ENCODE data around the gene RGS7. TPM values are rescaled to one million over a fixed set of nuclear protein-coding genes. Genes with fewer than 3 reads are reported as not detected.

RGS7 gene
- total and polyA plus RNA-seq, 7 donors = 0.04 TPM; not detected in 6

- H3K27me3 ChIP-seq (ENCODE audit: insufficient read depth in 3 of 3, low read length in 2 of 3) = no peaks in the 10 kb centered on the region
- ATAC-seq (no peak), DNase-seq (no peak)
- H3K9me3 ChIP-seq = no peaks in the 10 kb centered on the region
- no peaks in the 10 kb centered on the region for H3K36me3 ChIP-seq (ENCODE audit: insufficient read depth in 1 of 2, low read depth in 1 of 2)
- H3K27ac ChIP-seq = no peak overlapping the region
- H3K4me1 ChIP-seq = no peaks in the 10 kb centered on the region
- no peak overlapping the region for H3K4me3 ChIP-seq
- no peak for TF ChIP-seq CTCF (IDR thresholded peaks at IDR 0.05)
- intact Hi-C loops (cut with DNase I) = no loop called here
- WGBS, 3 donors = 95 to 100% (median 98%) methylated on average over 2 of the region's 2 CpGs
These were observed 421.1 kb downstream of the RGS7 start for GRCh38 chr1:240935920-240936319.

- no peaks in the 10 kb centered on the region for H3K36me3 ChIP-seq (ENCODE audit: insufficient read depth in 1 of 2, low read depth in 1 of 2)
- no peak for DNase-seq
- no peak overlapping the region for H3K4me3 ChIP-seq
- H3K27me3 ChIP-seq (ENCODE audit: insufficient read depth in 3 of 3, low read length in 2 of 3) = no peaks in the 10 kb centered on the region
- no peak for TF ChIP-seq CTCF (IDR thresholded peaks at IDR 0.05)
- WGBS, 3 donors = 71 to 76% (median 74%) methylated on average over 4 of the region's 4 CpGs
- H3K4me1 ChIP-seq = no peaks in the 10 kb centered on the region
- ATAC-seq = no peak
- intact Hi-C loops (cut with DNase I) = no loop called here
- no peak overlapping the region for H3K27ac ChIP-seq
- no peaks in the 10 kb centered on the region for H3K9me3 ChIP-seq
These were observed 426.0 kb downstream of the RGS7 start for GRCh38 chr1:240931031-240931430.

GRCh38 chr1:240928265-240928664, 428.7 kb downstream of the RGS7 start:
- no peaks in the 10 kb centered on the region for H3K27me3 ChIP-seq (ENCODE audit: insufficient read depth in 3 of 3, low read length in 2 of 3)
- WGBS, 3 donors = 90 to 95% (median 91%) methylated on average over 4 of the region's 4 CpGs

GRCh38 chr1:240927821-240928220, 429.2 kb downstream of the RGS7 start:
- Histone ChIP-seq H3K27ac (no peak overlapping the region), H3K27me3 (ENCODE audit: insufficient read depth in 3 of 3, low read length in 2 of 3) (no peaks in the 10 kb centered on the region), H3K36me3 (ENCODE audit: insufficient read depth in 1 of 2, low read depth in 1 of 2) (no peaks in the 10 kb centered on the region), H3K4me1 (no peaks in the 10 kb centered on the region), H3K4me3 (no peak overlapping the region), H3K9me3 (no peaks in the 10 kb centered on the region)
- DNase-seq = no peak
- ATAC-seq = no peak
- no peak for TF ChIP-seq CTCF (IDR thresholded peaks at IDR 0.05)
- intact Hi-C loops (cut with DNase I) = no loop called here
- WGBS, 3 donors = 84 to 86% (median 85%) methylated on average over 3 of the region's 3 CpGs

More at GRCh38 chr1:240928265-240928664, 428.7 kb downstream of the RGS7 start:
- Histone ChIP-seq H3K4me3 (no peak overlapping the region), H3K27ac (no peak overlapping the region), H3K9me3 (no peaks in the 10 kb centered on the region), H3K4me1 (no peaks in the 10 kb centered on the region), H3K36me3 (ENCODE audit: insufficient read depth in 1 of 2, low read depth in 1 of 2) (no peaks in the 10 kb centered on the region)
- no peak for ATAC-seq
- TF ChIP-seq CTCF (IDR thresholded peaks at IDR 0.05) = no peak
- intact Hi-C loops (cut with DNase I) = no loop called here
- DNase-seq = no peak

- Histone ChIP-seq H3K36me3 (ENCODE audit: insufficient read depth in 1 of 2, low read depth in 1 of 2) (no peaks in the 10 kb centered on the region), H3K27me3 (ENCODE audit: insufficient read depth in 3 of 3, low read length in 2 of 3) (no peaks in the 10 kb centered on the region), H3K27ac (no peak overlapping the region), H3K4me3 (no peak overlapping the region), H3K9me3 (no peaks in the 10 kb centered on the region), H3K4me1 (no peaks in the 10 kb centered on the region)
- ATAC-seq (no peak), DNase-seq (no peak)
- intact Hi-C loops (cut with DNase I) = no loop called here
- TF ChIP-seq CTCF (IDR thresholded peaks at IDR 0.05) = no peak
- WGBS, 3 donors = 85 to 93% (median 92%) methylated on average over 4 of the region's 4 CpGs
These were observed 431.7 kb downstream of the RGS7 start for GRCh38 chr1:240925273-240925672.

Measured in psoas muscle (tissue), 8 donors.